DMS153 treated with DMSO at 0.1 percent for 48 hours (cell line): ENCODE measurements around the gene KCNMB3.

Source experiments
- DNase-seq: peaks from one replicate; lab custom pipeline; 2025; ENCODE audit not compliant: unreplicated experiment; lab: John Stamatoyannopoulos, UW

KCNMB3 gene

DNA sequence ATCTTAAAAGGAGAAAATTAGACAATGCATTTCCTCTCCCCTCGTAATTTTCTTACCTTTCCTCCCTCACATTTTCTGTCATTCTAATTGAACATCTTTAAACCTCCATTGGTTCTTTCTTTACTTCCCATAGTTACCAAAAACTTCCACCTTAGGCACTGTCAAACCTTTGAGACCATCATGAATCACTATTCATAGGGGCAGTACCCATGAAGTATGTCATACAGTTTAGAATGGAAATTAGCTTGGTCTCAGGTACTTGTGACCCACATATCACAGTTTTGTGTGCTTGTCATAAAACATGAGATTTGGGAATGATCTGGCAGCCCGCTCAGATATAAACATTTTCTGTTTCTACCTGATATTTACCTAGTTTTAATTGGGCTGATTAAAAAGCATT lies 50.1 kb downstream of the KCNMB3 start:
- no peak for DNase-seq

DNA sequence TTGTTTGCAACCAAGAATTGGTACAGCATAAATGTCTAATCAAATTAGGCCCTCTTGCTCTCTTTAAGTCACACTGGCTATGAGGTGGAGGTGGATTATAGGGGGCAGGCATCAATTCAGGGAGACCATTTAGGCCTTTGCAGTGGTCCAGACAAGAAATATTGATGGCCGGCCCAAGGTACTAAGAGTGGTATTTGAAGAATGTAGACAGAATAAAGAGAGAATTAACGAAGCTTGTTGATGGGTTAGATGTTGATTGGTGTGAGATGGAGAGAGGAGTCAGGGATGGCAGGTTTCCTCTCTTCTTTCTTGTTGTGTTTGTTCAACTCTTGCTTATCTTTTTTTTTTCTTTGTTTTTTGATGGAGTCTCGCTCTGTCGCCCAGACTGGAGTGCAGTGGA lies 54.2 kb downstream of the KCNMB3 start:
- no peak for DNase-seq

GRCh38 chr3:179196098-179196497 lies 54.8 kb downstream of the KCNMB3 start:
- no peak for DNase-seq

DNA sequence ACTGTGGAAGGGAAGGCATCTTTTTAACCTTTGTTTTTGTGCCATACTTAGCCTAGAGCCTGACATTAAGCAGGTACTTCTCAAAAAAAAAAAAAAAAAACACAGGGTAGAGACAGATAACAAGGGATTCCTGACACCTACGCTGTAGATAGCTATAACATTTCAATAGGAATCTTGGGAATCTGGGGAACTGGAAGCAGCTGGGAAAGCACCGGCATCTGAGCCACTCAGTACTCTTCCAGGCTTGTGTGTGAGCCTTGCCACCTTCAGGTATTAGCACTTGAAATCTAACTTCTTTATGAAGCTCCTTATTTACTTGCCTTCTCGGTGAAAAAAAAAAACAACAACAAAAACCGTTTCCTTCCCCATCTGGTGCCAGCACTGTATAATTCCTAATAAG lies 56.0 kb downstream of the KCNMB3 start:
- no peak for DNase-seq
